ENCODE results near the gene OXER1.

OXER1 gene

GRCh38 chr2:42793334-42794270 is 29.7 kb upstream of the OXER1 start:
- peak in 1 of 6 experiments; percentile 32 for DNase-seq

- peak in 3 of 6 experiments; percentile 24 to 37 (median 30) for DNase-seq
Measured at GRCh38 chr2:42792583-42793333, 28.8 kb upstream of the OXER1 start, which contains the start of gene HAAO. TSS of gene HAAO (minus strand) at chr2:42792583. CDS start at chr2:42792536, 47 bp downstream.

GRCh38 chr2:42792087-42792582 is 28.2 kb upstream of the OXER1 start:
- DNase-seq: peak in 1 of 6 experiments; percentile 30

GRCh38 chr2:42791606-42792005 is 27.7 kb upstream of the OXER1 start:
- DNase-seq: no peak

GRCh38 chr2:42789751-42790150 is 25.8 kb upstream of the OXER1 start:
- DNase-seq: no peak

GRCh38 chr2:42788882-42789281 is 24.9 kb upstream of the OXER1 start:
- DNase-seq: no peak

GRCh38 chr2:42788478-42788793 is 24.5 kb upstream of the OXER1 start:
- no peak for DNase-seq

- DNase-seq: no peak
Measured at GRCh38 chr2:42787788-42788477, 24.0 kb upstream of the OXER1 start.

- no peak for DNase-seq
Measured at GRCh38 chr2:42787424-42787787, 23.5 kb upstream of the OXER1 start.

GRCh38 chr2:42786561-42787345 is 22.8 kb upstream of the OXER1 start:
- no peak for DNase-seq

GRCh38 chr2:42784204-42784880 is 20.4 kb upstream of the OXER1 start:
- no peak for DNase-seq

GRCh38 chr2:42783511-42783910 is 19.6 kb upstream of the OXER1 start:
- DNase-seq: no peak

- no peak for DNase-seq
Measured at GRCh38 chr2:42781181-42781580, 17.2 kb upstream of the OXER1 start.

- DNase-seq: peak in 1 of 6 experiments; percentile 5
Measured at GRCh38 chr2:42777883-42778805, 14.2 kb upstream of the OXER1 start.

- peak in 2 of 6 experiments; percentile 10 to 15 for DNase-seq
Measured at GRCh38 chr2:42775810-42776209, 11.9 kb upstream of the OXER1 start.

- DNase-seq: no peak
Measured at GRCh38 chr2:42775186-42775585, 11.3 kb upstream of the OXER1 start.

- no peak for DNase-seq
Measured at GRCh38 chr2:42771546-42772153, 7.7 kb upstream of the OXER1 start.

- DNase-seq: no peak
Measured at GRCh38 chr2:42770288-42771131, 6.6 kb upstream of the OXER1 start.

Measured in stimulated activated naive CD4-positive, alpha-beta T cell (primary cell).